AG10803 (cell line): ENCODE data around the gene AKR7A2.
"Not testable (repeated sequence)": the region's sequence is repeated elsewhere in the genome, so short reads cannot be mapped to it uniquely, and the experiment has no call there.

Source experiments
- DNase-seq: peaks from one replicate; pipeline ENCODE4 v3.0.0; 2010; ENCODE audit warnings: low read depth
- H3K4me3 ChIP-seq: 2 replicates; pipeline ENCODE4 v1.5.1; 2011; ENCODE audit warnings: mild to moderate bottlenecking, low read length, control low read depth
- TF ChIP-seq, protein P1 (sequence below): conservative IDR thresholded peaks from 2 replicates; pipeline ENCODE4 v1.5.1; 2011; ENCODE audit warnings: mild to moderate bottlenecking, low read length, control low read depth, inconsistent platforms

AKR7A2 gene

DNA sequence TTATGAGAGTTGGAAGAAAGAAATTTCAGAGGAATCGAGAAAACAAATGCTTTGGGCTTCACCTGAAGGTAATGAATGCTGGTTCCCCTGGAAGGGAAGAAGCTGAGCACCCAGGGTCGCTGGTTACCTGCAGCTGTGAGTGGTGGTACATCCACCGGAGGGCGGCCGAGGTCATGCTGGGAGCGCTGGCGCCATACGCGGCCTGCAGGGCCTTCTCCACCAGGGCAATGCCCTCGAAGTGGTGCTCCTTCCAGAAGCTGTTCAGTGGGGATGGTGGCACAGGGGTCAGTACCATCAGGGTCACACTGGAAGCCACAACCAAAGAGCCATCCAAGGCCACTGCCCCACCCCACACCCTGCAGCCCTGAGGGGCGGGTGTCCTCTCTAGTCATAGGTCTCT lies 43.5 kb downstream of the AKR7A2 start:
- TF ChIP-seq, protein P1, sequence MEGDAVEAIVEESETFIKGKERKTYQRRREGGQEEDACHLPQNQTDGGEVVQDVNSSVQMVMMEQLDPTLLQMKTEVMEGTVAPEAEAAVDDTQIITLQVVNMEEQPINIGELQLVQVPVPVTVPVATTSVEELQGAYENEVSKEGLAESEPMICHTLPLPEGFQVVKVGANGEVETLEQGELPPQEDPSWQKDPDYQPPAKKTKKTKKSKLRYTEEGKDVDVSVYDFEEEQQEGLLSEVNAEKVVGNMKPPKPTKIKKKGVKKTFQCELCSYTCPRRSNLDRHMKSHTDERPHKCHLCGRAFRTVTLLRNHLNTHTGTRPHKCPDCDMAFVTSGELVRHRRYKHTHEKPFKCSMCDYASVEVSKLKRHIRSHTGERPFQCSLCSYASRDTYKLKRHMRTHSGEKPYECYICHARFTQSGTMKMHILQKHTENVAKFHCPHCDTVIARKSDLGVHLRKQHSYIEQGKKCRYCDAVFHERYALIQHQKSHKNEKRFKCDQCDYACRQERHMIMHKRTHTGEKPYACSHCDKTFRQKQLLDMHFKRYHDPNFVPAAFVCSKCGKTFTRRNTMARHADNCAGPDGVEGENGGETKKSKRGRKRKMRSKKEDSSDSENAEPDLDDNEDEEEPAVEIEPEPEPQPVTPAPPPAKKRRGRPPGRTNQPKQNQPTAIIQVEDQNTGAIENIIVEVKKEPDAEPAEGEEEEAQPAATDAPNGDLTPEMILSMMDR = no peak
- H3K4me3 ChIP-seq = no peak overlapping the region
- DNase-seq = no peak

DNA sequence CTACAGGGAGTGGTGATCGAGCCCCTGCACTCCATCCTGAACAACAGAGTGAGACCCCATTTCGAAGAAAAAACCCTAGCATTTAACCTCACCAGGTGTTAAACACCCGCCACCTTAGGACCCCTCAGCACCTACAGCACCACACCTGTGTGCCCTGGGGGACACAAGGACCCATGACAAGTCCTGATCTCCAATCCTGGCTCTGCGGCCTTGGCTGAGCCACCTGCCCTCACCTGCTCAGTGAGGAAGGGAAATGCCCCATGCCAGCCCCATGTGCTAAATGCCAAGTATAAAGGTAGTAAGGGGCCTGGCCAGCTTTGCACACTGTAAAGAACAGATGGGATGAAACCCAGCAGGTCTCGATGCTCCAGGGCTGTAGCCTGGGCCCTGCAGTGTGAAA lies 49.2 kb downstream of the AKR7A2 start:
- no peak for DNase-seq
- TF ChIP-seq, protein P1 = no peak
- H3K4me3 ChIP-seq = no peak overlapping the region

- DNase-seq = no peak
- no peak overlapping the region for H3K4me3 ChIP-seq
- TF ChIP-seq, protein P1 = no peak
Measured at GRCh38 chr1:19262047-19262446, 49.9 kb downstream of the AKR7A2 start.

GRCh38 chr1:19260211-19261138 lies 51.5 kb downstream of the AKR7A2 start:
- peak; percentile 92 for DNase-seq
- TF ChIP-seq, protein P1 = no peak
- H3K4me3 ChIP-seq = no peak overlapping the region

DNA sequence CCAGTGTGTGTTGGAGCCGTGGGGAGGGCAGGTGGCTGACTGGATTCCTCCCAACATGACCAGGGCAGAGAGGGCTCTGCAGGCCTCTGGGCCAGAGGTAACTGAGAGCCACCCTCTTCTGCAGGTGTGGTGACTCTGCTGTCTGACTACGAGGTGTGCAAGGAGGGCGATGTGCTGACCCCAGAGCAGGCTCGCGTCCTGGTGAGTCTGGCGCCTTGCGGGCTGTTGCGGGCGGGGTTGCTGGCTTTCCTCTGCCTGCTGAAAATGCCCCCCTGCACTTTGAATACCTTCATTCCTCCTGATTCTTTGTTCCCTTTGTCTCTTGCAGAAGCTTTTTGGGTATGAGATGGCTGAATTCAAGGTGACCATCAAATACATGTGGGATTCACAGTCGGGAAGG lies 53.6 kb downstream of the AKR7A2 start:
- no peak overlapping the region for H3K4me3 ChIP-seq
- TF ChIP-seq, protein P1 = no peak
- no peak for DNase-seq

- TF ChIP-seq, protein P1 = no peak
- DNase-seq = no peak
- no peak overlapping the region for H3K4me3 ChIP-seq
Measured at GRCh38 chr1:19257178-19257914, 54.6 kb downstream of the AKR7A2 start.

DNA sequence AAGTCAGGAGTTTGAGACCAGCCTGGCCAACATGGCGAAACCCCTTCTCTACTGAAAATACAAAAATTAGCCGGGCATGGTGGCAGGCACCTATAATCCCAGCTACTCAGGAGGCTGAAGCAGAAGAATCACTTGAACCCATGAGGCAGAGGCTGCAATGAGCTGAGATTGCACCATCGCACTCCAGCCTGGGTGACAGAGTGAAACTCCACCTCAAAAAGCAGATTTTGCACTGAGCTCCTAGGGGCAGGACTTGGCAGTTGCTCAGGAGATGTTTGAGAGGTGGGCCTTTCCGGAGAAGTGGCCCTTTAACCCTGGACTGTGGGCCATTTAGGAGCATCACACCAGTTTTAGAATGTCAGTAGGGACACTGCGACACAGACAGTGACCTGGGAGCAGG lies 55.6 kb downstream of the AKR7A2 start:
- DNase-seq, H3K4me3 ChIP-seq: not testable (repeated sequence)
